GM20000 (cell line): ENCODE data around the gene TMEM131L.

Experiments used
- DNase-seq: peaks from one replicate; pipeline ENCODE4 v3.0.0; 2012; ENCODE audit warnings: low spot score
- CTCF ChIP-seq: IDR thresholded peaks from 2 replicates; pipeline ENCODE4 v1.5.1; 2012; ENCODE audit warnings: mild to moderate bottlenecking, control low read depth; ENCODE audit errors: extremely low read depth, missing control alignments

TMEM131L gene

GRCh38 chr4:153676984-153677383, 210.8 kb downstream of the TMEM131L start:
- no peak for TF ChIP-seq CTCF
- DNase-seq = no peak

GRCh38 chr4:153679486-153679885, 213.3 kb downstream of the TMEM131L start:
- no peak for DNase-seq
- no peak for TF ChIP-seq CTCF

GRCh38 chr4:153683763-153684181, 217.6 kb downstream of the TMEM131L start:
- no peak for TF ChIP-seq CTCF
- no peak for DNase-seq

- TF ChIP-seq CTCF = no peak
- DNase-seq = peak; percentile 89
Measured at GRCh38 chr4:153684182-153684970, 218.2 kb downstream of the TMEM131L start, which contains the start of gene TLR2. TLR2 (plus strand) TSS chr4:153684280; CDS start chr4:153702908, 18,628 bp downstream.

GRCh38 chr4:153684971-153685371, 218.8 kb downstream of the TMEM131L start:
- no peak for TF ChIP-seq CTCF
- peak; percentile 47 for DNase-seq
